ENCODE data around the gene ASMTL.
"Not testable (repeated sequence)": the region's sequence is repeated elsewhere in the genome, so short reads cannot be mapped to it uniquely, and the experiment has no call there.

ASMTL gene, protein sequence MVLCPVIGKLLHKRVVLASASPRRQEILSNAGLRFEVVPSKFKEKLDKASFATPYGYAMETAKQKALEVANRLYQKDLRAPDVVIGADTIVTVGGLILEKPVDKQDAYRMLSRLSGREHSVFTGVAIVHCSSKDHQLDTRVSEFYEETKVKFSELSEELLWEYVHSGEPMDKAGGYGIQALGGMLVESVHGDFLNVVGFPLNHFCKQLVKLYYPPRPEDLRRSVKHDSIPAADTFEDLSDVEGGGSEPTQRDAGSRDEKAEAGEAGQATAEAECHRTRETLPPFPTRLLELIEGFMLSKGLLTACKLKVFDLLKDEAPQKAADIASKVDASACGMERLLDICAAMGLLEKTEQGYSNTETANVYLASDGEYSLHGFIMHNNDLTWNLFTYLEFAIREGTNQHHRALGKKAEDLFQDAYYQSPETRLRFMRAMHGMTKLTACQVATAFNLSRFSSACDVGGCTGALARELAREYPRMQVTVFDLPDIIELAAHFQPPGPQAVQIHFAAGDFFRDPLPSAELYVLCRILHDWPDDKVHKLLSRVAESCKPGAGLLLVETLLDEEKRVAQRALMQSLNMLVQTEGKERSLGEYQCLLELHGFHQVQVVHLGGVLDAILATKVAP

DNA sequence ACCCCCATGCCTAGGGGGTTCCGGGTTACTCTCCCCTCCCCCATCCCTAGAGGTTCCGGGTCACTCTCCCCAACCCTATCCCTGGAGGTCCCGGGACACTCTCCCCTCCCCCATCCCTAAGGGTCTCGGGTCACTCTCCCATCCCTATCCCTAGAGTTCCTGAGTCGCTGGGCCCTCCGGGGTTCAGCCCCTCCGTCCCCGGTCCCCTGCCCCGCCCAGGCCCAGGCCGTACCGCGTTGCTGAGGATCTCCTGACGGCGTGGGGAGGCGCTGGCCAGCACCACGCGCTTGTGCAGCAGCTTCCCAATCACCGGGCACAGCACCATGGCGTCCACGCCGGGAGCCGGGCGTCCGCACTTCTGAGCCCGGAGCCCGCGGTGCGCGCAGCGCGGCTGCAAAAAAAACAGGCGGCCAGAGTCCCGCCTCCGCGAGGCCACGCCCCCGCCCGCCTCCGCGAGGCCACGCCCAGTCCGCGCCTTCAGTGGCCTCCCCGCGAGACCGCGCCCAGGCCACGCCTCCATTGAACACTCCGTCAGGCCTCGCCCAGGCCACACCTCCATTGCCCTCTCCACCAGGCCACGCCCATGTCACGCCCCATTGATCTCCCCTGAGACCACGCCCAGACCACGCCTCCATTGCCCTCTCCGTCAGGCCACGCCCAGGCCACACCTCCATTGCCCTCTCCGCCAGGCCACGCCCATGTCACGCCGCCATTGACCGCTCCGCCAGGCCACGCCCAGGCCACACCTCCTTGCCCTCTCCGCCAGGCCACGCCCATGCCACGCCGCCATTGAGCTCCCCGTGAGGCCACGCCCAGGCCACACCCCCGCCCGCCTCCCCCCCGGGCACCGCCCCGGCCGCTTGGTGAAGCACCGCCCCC lies at the start of gene ASMTL:
Gene ASMTL, minus strand, starts transcription at position 394 of the 879 bp plus-strand sequence. Its CDS starts 69 bp downstream, at position 325.
- DNase-seq (ENCODE audit: low spot score) = peak; percentile 98

DNA sequence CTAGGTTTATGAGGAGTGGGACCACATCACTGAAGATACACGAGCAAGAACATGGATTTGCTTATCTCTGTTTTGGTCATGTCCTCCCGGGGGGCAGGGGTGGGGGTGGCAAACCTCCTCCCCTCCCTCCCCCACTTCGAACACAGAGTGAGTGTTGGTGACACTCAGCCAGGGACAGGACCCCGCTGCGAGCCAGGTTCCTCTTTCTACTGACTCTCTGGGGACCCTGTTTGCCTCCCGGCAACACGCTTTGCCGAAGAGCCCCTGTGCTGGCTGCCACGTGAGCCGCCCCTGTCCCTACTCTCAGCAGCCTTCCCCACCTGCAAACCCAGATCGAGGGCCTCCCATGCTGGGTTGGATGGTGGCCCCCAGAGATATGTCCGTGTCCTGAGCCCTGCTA lies 49.5 kb upstream of the ASMTL start:
- no peak for DNase-seq (ENCODE audit: low spot score)

DNA sequence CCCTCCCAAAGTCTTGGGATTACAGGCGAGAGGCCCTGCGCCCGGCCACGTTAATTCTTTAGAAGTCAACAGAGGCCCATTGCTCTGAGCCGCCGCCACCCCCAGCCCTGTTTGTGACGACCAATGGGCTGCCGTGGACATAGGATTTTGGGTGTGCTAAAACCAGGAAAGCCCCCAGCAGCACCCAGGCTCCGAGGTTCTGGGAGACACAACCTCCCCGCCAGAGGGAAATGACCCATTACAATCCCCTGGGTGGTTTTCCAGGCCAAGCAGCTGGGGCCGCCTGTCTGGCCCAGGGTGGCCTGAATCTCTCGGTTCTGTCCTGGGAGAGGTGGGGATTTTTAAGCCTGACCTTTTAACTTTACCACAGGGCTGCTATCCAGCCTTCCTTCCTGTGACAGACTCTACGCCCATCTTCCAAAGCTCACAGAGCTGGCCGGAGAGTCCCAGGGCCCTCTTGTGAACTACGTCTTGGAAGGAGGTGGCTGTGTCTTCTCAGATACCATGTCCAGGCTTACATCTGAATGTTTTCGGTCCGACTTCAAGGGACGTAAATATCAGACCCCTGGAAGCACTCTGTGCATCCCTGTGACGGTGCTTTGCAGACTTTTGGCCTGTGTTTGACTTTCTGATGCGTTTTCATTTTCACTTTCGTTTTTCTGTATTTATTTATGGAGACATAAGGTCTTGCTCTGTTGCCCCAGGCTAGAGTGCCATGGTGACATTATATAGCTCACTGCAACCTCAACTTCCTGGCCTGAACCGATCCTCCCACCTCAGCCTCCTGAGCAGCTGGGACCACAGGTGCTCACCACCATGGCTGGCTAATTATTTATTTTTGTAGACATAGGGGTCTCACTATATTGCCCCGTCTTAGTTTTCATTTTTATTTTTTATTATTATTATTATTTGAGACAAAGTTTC lies 48.3 kb upstream of the ASMTL start:
- peak; percentile 48 for DNase-seq (ENCODE audit: low spot score)

DNA sequence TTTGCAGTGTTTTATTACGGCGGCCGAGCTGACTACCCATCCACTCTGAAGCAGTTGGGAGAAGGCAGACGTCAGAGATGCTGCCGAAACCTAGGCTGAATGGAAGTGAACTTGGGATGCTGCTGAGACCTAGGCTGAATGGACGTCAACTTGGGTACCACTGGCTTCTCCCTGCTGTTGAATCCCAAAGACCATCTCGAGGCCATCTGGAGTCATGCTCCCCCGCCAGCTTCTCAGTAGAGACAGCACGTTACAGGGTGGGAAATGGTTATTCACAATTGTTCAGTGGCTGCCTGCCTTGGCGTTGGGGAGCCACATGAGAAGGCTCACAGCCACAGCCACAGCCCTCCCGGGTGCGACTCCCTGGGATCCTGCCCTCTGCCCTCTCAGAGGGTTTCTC lies 43.4 kb upstream of the ASMTL start:
- DNase-seq (ENCODE audit: low spot score) = no peak

DNA sequence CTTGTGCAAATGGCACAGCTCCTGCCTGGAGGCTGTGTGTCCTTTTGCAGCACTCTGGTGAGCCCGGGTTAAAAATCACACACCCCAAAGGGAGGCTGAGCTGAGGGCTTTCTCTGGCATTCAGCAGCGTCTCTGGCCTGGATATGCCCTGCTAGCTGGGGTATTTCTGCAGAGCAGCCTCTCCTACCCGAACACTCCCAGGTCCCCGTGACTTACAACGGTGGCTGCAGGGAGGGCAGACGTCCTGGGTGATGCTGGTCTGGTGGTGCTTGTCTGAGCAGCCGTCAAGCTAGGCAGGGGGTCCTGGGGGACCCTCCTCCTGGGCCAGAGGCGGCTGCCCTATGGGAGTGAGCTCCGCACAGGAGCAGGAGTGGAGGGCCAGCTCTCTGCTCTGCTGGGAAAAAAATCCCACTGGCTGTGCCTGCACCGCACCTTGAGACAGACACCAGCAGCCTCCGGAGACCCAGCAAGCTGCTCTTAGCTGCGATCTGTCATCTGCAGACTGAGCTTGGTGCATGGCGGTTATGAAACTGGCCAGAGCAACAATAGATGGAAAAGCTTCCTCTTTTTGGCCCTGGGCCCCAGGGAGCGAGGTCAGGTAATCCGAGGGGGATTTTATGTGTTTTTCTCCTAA lies 41.3 kb upstream of the ASMTL start:
- DNase-seq (ENCODE audit: low spot score) = no peak

DNA sequence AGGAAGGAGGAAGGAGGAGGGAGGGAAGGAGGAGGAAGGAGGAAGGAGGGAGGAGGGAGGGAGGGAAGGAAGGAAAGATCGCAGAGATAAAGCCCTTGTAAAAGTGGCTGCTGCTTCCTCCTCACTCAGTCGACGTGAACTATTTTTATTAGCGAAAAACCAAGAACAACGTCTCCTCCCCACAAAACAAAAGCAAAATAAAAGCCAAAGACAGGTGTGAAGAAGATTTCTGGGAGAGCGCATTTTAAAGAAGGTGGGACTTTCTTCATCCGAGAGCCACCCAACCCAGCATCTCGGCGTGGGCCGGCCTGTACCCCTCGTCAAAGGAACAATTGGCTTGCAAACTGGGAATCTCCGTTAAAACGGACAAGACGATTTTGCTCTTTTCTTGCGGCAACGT lies 40.7 kb upstream of the ASMTL start:
- DNase-seq (ENCODE audit: low spot score) = no peak

DNA sequence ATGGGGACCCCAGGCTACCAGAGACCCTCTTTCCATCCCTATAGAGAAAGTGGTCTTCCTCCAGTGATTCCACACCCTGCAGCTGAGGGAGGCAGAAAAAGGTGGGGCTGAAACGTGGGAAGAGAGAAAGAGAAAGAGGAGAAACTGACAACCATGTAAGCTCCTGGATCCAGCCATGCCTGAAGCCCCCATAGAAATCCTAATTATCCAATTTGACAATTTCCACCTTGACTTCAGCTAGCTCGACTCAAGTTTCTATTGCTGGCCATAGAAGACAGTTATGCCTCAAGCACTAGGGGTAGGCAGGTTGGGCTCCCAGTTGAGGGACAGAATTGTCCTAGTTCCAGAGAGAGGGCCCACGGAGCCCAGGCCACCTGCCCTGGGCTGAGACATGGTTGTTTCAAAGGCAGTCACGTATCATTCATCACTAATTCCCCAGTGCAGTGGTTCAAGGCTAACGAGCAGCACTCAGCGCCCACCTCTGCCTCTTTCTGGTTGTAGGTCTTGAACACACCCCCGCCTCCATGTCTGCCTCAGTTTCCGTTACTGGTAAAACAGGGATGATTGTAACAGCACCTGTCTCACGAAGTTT lies 39.8 kb upstream of the ASMTL start:
- no peak for DNase-seq (ENCODE audit: low spot score)

DNA sequence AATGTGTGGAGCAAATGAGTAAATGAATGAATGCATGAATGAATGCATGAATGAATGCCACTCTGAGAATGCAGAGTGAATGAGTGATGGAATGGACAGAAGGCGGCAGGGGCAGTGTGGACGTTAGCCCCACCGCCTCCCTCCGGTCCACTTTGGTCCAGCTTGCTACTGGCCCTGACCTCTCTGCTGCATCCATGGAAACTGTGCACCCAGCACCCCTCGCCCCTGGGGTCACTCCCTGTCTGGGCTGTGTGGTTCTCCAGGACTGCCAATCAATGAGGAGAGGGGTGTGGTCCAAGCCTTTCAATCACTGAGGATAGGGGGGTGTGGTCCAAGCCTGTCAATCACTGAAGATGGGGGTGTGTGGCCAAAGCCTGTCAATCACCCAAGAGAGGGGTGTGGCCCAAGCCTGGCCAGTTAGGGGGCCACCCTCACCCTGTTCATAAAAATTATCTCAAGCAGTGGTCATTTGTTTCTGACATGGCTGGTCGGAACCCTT lies 39.2 kb upstream of the ASMTL start:
- peak; percentile 53 for DNase-seq (ENCODE audit: low spot score)

DNA sequence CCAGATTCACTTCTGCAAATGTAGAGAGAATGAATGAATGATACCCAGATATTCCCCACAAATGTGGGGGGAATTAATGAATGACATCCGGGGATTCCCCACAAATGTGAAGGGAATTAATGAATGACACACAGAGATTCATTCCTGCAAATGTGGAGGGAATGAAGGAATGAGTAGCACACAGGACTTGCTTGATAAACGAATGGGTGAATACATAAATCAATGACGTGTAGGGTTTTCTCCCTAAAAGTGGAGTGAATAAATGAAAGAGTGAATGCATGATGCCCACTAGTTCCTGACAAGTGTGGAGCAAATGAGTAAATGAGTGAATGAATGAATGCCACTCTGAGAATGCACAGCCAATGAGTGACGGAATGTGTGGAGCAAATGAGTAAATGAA lies 38.5 kb upstream of the ASMTL start:
- not testable (repeated sequence) for DNase-seq (ENCODE audit: low spot score)

DNA sequence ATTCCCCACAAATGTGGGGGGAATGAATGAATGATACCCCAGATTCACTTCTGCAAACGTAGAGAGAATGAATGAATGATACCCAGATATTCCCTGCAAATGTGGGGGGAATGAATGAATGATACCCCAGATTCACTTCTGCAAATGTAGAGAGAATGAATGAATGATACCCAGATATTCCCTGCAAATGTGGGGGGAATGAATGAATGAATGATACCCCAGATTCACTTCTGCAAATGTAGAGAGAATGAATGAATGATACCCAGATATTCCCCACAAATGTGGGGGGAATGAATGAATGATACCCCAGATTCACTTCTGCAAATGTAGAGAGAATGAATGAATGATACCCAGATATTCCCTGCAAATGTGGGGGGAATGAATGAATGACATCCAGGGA lies 38.0 kb upstream of the ASMTL start:
- DNase-seq (ENCODE audit: low spot score) = not testable (repeated sequence)

DNA sequence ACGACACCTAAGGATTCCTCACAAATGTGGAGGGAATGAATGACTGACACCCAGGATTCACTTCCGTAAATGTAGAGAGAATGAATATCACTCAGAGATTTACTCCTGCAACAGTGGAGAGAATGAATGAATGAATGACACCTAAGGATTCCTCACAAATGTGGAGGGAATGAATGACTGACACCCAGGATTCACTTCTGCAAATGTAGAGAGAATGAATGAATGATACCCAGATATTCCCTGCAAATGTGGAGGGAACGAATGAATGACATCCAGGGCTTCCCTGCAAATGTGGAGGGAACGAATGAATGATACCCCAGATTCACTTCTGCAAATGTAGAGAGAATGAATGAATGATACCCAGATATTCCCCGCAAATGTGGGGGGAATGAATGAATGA lies 36.6 kb upstream of the ASMTL start:
- not testable (repeated sequence) for DNase-seq (ENCODE audit: low spot score)

DNA sequence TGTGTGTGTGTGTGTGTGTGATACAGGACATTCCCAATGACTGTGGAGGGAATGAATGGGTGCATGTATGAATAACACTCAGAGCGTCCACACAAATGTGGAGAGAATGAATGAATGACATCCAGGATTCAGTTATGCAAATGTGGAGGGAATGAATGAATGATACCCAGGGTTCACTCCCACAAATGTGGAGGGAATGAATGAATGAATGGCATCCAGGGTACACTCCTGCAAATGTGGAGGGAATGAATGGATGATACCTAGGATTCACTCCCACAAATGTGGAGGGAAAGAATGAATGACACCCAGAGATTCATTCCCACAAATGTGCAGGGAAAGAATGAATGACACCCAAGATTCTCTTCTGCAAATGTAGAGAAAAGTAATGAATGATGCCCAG lies 36.0 kb upstream of the ASMTL start:
- DNase-seq (ENCODE audit: low spot score) = no peak

DNA sequence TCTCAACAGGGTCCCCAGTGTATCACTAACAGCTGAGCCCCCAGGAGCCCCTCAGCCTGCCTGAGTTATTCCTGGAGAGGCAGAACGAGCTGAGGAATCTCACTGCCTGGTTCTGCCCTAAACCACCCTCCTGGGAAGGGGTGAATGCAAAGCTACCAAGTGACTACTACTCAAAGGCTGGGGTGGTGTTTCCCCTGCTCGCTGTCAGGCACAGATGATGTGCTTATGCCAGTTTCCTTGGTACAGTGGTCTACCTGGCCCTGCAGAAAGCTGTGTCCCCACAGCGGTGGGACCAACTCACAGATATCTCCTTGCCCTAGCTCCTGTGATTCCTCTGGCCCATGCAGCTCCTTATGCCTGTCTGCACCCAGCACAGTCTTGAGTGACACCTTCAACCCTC lies 35.4 kb upstream of the ASMTL start:
- DNase-seq (ENCODE audit: low spot score) = no peak

DNA sequence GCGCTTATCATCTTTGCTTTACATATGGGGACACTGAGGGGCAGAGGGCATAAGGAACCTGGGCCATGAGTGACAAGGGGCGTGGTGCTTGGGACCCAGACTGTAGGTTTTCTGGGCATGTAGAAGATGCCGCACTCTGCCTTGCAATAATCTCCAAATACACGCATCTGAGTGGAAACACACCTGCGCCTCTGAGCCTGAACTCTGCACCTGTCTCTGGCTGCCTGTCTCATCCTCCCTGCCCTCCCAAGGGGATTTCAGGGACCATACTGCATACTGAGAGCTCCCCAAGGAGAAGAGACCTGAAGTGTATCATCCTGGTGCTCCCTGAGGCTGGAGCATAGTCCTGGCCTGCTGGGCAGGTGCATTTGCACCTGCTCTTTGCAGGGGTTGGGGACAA lies 34.7 kb upstream of the ASMTL start:
- DNase-seq (ENCODE audit: low spot score) = no peak

DNA sequence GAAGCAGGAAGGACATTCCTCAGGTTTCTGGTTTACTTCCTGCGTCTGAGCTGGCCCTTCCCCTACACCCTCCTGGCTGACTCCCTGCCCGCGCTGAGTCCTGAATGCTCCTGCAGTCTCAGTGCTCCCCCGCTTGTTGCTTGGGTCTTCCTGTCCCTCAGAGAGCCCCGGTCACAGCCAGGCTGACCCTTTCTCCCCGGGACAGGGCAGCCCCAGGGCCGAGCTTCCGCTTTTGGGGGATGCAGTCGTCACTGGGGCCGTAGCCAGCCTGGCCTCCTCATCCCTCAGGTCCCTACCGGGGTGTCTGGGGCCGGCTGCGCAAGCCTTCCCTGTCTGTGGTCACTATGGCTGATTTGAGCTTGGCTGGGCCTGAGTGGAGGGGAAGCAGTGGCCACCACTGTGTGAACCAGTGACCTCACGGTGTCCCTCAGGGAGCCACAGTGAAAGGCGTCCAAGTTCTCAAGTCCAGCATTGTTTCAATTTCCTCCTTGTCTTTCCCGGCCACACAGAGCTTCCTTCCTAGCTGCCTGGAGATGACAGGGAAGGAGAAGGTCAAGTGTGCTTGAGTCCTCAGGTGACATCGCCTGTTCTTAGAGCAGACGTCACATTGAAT lies 34.1 kb upstream of the ASMTL start:
- DNase-seq (ENCODE audit: low spot score) = no peak

DNA sequence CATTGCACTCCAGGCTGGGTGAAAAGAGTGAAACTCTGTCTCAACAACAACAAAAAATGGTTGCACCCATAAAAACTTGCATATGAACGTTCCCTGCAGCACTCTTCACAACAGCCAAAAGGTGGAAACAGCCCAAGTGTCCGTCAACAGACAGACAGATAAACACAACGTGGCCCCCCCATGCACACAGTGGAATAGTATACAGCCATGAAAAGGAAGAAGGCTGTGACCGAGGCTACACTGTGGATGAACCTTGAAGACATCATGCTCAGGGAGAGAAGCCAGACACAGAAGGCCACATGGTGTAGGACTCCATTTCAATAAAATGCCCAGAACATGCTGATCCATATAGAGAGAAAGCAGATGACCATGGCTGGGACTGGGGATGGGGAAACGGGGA lies 33.5 kb upstream of the ASMTL start:
- no peak for DNase-seq (ENCODE audit: low spot score)

DNA sequence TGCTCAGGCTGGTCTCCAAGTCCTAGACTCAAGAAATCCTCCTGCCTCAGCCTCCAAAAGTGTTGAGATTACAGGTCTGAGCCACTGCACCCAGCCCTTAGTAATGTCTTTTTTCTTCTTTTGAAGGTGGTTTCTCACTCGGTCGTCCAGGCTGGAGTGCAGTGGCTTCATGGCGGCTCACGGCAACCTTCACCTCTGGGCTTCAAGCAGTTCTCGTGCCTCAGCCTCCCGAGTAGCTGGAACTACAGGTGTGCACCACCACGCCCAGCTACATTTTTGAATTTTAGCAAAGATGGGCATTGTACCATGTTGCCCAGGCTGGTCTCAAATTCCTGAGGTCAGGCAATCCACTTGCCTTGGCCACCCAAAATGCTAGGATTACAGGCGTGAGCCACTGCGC lies 32.3 kb upstream of the ASMTL start:
- DNase-seq (ENCODE audit: low spot score) = no peak

DNA sequence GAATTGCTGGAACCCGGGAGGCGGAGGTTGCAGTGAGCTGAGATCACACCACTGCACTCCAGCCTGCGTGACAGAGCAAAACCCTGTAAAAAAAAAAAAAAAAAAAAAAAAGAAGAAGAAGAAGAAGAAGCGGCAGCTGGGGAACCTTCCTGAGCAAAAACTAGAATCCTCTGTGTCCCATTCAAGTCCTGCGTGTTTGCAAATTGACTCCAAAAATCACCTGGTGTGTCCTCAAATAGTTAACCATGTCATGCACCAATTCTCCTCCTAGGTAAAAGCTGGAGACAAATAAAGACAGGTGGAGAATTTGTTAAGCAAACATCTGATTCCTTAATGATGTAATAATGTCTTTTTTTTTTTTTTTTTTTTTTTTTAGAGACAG lies 31.9 kb upstream of the ASMTL start:
- DNase-seq (ENCODE audit: low spot score) = no peak

DNA sequence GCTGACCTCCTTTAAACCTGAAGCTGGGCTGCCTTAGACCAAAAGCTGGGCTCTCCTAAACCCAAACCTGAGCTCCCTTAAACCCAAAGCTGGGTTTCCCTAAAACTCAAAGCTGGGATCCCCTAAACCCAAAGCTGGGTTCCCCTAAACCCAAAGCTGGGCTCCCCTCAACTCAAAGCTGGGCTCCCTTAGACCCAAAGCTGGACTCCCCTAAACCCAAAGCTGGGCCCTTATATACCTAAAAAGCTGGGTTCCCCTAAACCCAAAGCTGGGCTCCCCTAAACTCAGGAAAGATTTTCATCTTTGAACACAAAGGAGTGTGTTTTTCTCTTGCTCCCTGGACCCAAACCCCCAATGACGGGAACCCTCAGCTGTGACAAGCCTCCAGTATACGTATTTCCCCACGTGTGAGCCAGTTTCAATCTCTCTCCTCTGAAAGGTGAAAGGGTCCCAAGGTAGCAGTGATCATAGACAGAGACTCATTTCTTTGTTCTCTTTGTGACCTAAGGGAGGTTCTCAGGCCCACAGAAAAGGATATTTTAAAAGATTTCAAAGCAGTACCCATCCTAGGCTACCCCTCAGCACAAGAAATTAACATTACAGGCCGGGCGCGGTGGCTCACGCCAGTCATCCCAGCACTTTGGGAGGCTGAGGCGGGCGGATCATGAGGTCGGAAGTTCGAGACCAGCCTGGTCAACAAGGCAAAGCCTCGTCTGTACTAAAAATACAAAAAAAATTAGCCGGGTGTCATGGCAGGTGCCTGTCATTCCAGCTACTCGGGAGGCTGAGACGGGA lies 31.3 kb upstream of the ASMTL start:
- DNase-seq (ENCODE audit: low spot score) = no peak

Data from CD4-positive, alpha-beta T cell treated with Interleukin-15 for 4 hours (primary cell).